Thyroid gland (tissue), 4 donors: ENCODE results near the gene CSPG4. TPM values are rescaled to one million over a fixed set of nuclear protein-coding genes. Genes with fewer than 3 reads are reported as not detected.

Experiments used
- DNase-seq, 2 donors: peaks; one replicate each; pipeline ENCODE4 v3.0.0-alpha.2; 2019
- H3K27ac ChIP-seq, 3 donors: fragments of 200-600 bp; sonication (generic); 1 replicate in 2 of 3; 2 replicates in 1 of 3; pipeline ENCODE4 v1.5.1; 2016 to 2019; ENCODE audit warnings: mild to moderate bottlenecking in 1 of 3, moderate library complexity in 1 of 3
- H3K27me3 ChIP-seq: fragments of 200-600 bp; sonication (generic); one replicate; pipeline ENCODE4 v1.5.1; 2019
- H3K36me3 ChIP-seq, 2 donors: fragments of 200-600 bp; sonication (generic); one replicate each; pipeline ENCODE4 v1.5.1; 2016 to 2019
- H3K4me1 ChIP-seq, 2 donors: fragments of 200-600 bp; sonication (generic); one replicate each; pipeline ENCODE4 v1.5.1; 2017 to 2019
- H3K4me3 ChIP-seq, 3 donors: fragments of 200-600 bp; sonication (generic); replicated peaks in 1 of 3; 1 replicate in 2 of 3; 2 replicates in 1 of 3; pipeline ENCODE4 v1.5.1; 2016; ENCODE audit warnings: mild to moderate bottlenecking in 1 of 3
- H3K9me3 ChIP-seq: fragments of 200-600 bp; sonication (generic); one replicate; pipeline ENCODE4 v1.5.1; 2017
- CTCF ChIP-seq, 6 experiments: fragments of 200-600 bp in 3 of 6; fragments of 450-650 bp in 3 of 6; sonication (generic) in 3 of 6; IDR thresholded peaks; one replicate each; pipeline ENCODE4 v1.5.1; 2016 to 2019; ENCODE audit warnings: antibody characterized with exemption in 6 of 6, mild to moderate bottlenecking in 2 of 6, inconsistent platforms in 1 of 6, moderate library complexity in 1 of 6
- POLR2A ChIP-seq, 2 donors: fragments of 450-650 bp; IDR thresholded peaks; one replicate each; pipeline ENCODE4 v1.6.1; 2017; ENCODE audit warnings: antibody characterized with exemption in 2 of 2, mild to moderate bottlenecking in 2 of 2, moderate library complexity in 1 of 2
- WGBS, 2 donors: methylation state at CpG; one replicate each; pipeline ENCODE4 v1.1.5; 2017; 5-methylcytosine and 5-hydroxymethylcytosine counted together
- intact Hi-C: fragments of 100-400 bp; cut with DNase I; formaldehyde crosslinking; loops from one replicate; pipeline ENCODE4 v1.15.1; 2023
- total RNA-seq, 4 donors: library from RNA; depleted of rRNA; stranded (reverse); fragments of >200 nt; gene quantifications; one replicate each; pipeline ENCODE4 v1.2.3, GENCODE V29; 2016

CSPG4 gene
- total RNA-seq, 4 donors from 2014 or later = 2.4 to 10.5 (median 3.2) TPM

- H3K4me1 ChIP-seq = peaks cover 3 to 15% of the 10 kb centered on the region in 2 donors
- no peaks in the 10 kb centered on the region for H3K36me3 ChIP-seq
- H3K27me3 ChIP-seq = no peaks in the 10 kb centered on the region
- intact Hi-C loops = loop anchor here (10.0 kb wide), 1 partner anchor 53 kb away; no protein-coding TSS in a partner anchor
- H3K9me3 ChIP-seq = no peaks in the 10 kb centered on the region
- no peak for TF ChIP-seq POLR2A (IDR thresholded peaks at IDR 0.05)
- TF ChIP-seq CTCF (IDR thresholded peaks at IDR 0.05) = no peak
- no peak overlapping the region for H3K27ac ChIP-seq
- no peak overlapping the region for H3K4me3 ChIP-seq
- DNase-seq = peak; percentile 65 to 76
Observed at GRCh38 chr15:75631935-75632334, 80.7 kb downstream of the CSPG4 start.

- peak within 1 kb of the TSS; percentile 97 to 100 (median 99) for H3K27ac ChIP-seq
- peak; percentile 94 to 95 for DNase-seq
- TF ChIP-seq CTCF (IDR thresholded peaks at IDR 0.05) = no peak
- TF ChIP-seq POLR2A (IDR thresholded peaks at IDR 0.05) = peak in 1 of 2 donors; percentile 57
- H3K9me3 ChIP-seq = no peaks in the 10 kb centered on the region
- 4 to 5% methylated on average over 13 to 21 of the region's 47 CpGs for WGBS, 2 donors
- H3K4me1 ChIP-seq = peaks cover 5 to 24% of the 10 kb centered on the region in 2 donors
- no peaks in the 10 kb centered on the region for H3K27me3 ChIP-seq
- H3K36me3 ChIP-seq = no peaks in the 10 kb centered on the region
- intact Hi-C loops = no loop called here
- H3K4me3 ChIP-seq = peak within 1 kb of the TSS; percentile 77 to 99 (median 89)
Observed at GRCh38 chr15:75625542-75626347, 86.9 kb downstream of the CSPG4 start, which contains the start of gene SNUPN. TSS of gene SNUPN (minus strand) at chr15:75625725. CDS start at chr15:75621051, 4,674 bp downstream.

Other genes starting within 250 kb of the CSPG4 start
- 10 to 100 TPM; 66.4 to 83.5 (median 73.6) TPM for gene PTPN9, start 133.5 kb downstream of the CSPG4 start, total RNA-seq
- 10 to 100 TPM; 24.7 to 31.8 (median 27.8) TPM for gene SNUPN, start 87.1 kb downstream of the CSPG4 start, total RNA-seq
- 100 to 1,000 TPM in 2 of 4 donors, 10 to 100 TPM in 2; 75.2 to 187 (median 133) TPM for gene IMP3, start 72.6 kb downstream of the CSPG4 start, total RNA-seq
- 10 to 100 TPM; 22.8 to 28.7 (median 26.5) TPM for gene SNX33, start 64.9 kb downstream of the CSPG4 start, total RNA-seq
- gene UBE2Q2, start 130.6 kb upstream of the CSPG4 start, total RNA-seq = 10 to 100 TPM; 35.8 to 52.3 (median 44.9) TPM
- gene FBXO22, start 191.0 kb upstream of the CSPG4 start, total RNA-seq = 10 to 100 TPM; 21.4 to 31.3 (median 24.2) TPM